Left forelimb (tissue), 1 donor: Measurements from ENCODE around the gene COMMD2.

Source experiments
- DNase-seq: peaks from one replicate; pipeline ENCODE4 v3.0.0-alpha.2; 2018; ENCODE audit warnings: low spot score

Gene COMMD2

DNA sequence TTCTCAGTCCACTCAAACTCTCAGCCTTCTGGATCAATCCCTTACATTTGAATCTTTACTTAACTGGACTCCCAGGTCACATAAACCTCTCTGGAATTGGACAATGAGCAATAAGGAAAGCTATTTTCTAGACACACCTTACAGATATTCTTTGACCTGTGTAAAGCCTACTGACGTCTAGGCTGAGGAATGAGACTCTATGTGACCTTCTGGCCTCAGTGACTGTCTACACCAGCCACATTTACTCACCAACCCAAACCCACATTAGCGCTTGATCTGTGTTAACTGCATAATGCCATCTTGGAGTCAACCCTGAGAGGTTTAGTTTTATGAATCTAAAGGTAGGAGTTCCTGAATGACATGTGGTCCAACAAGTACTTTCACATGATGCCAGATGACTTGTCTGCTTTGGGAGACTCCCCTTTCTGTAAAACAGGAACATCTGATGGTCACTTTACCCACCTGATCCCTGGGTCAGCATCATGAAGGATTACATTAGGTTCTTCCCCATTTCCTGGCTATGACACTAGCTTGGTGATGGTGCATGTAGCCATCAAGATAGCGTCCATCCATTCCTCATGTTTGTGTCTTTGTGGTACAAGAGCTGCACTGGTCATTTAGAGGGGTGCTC, 11.4 kb upstream of the COMMD2 start:
- DNase-seq = no peak

DNA sequence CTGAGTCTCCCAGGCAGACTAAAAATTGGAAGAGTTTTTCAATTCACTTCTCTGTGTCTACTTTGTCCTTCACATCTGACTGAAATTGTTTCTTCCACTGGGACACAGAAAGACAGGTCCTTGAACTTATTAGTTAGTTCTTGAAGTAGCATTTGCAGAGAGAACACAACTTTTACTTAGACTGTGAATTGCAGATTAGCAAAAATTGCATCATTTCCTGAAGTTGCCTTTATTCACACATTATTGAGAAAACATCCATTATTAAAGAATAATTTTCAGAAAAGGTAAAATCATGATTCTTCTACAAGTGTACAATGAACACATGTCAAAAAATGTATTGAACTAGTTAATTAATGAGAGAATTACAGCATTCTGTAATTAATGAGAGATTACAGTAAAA, 1.4 kb upstream of the COMMD2 start:
- DNase-seq = no peak

DNA sequence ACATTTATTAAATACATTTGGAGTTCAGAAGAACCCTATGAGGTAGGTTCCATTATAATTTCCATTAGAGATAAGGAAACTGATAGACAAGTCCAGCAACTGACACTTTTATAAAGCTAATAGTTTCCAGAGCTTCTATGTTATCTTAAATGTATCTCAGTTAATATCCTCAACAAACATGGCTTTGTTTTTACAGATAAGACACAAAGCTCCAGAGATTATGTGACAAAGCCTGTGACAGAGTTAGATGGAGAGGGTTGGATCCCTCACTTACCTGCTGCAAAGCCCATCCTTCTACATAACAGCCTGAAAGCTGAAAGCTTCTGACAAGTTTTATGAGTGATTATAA, 473 bp upstream of the COMMD2 start:
- no peak for DNase-seq

- DNase-seq = no peak
Measured at GRCh38 chr3:149751551-149751950, 738 bp downstream of the COMMD2 start.

- DNase-seq = no peak
Measured at GRCh38 chr3:149744606-149745005, 7.7 kb downstream of the COMMD2 start.

DNA sequence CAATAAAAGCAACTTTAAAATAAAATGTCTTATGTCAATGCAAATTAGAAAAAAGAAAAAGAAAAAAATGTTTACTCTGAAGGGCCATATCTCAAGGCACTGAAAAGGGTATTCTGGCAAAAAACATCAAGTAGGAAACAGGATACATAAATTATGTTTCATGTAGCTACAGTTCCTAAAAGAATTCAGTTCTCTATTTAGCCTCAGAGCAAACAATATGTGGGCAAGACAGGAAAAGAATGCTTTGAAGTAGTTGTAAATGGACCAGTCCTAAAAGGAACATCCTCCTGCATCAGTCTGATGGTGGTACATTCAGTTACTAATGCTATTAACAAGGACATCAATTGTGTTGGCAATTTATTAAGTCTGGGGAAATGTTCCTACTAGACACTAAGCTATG, 8.1 kb downstream of the COMMD2 start:
- DNase-seq = no peak

DNA sequence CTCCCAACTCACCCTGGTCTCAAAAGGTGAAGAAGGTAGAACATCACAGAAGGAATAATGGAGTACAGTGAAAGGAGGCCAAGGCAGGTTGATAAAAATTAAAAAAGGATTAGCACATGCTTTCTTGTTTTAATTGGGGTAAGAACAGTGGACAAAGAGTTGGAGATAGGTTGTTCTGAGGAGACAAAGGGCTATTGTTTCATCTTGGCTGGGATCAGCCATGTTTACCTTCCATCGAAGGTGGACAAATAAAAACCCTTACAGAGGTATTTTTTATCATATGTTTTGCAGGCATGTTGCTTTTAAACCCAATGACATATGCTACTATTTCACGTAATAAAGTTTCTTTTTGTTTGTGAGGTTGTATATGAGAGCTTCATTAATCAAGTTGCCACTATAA, 12.9 kb downstream of the COMMD2 start:
- DNase-seq = no peak

DNA sequence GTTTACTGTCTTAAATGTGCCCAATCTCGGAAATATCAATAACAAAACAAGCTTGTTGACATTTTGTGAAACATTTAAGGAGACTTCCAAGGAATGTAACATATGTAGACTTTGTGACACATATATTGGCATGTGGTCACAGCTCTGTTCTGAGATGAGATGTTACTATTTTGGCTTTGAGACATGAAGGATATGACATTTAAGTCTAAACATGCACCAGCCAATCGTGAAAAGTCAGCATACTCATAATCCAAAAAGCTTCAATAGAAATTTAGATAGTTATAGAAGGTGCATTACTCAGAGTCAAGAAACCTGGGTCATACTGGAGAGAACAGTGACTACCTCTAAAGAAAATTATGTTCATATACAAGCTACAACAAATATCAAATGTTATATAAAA, 13.4 kb downstream of the COMMD2 start:
- no peak for DNase-seq

GRCh38 chr3:149736953-149737205, 15.4 kb downstream of the COMMD2 start:
- DNase-seq = no peak

DNA sequence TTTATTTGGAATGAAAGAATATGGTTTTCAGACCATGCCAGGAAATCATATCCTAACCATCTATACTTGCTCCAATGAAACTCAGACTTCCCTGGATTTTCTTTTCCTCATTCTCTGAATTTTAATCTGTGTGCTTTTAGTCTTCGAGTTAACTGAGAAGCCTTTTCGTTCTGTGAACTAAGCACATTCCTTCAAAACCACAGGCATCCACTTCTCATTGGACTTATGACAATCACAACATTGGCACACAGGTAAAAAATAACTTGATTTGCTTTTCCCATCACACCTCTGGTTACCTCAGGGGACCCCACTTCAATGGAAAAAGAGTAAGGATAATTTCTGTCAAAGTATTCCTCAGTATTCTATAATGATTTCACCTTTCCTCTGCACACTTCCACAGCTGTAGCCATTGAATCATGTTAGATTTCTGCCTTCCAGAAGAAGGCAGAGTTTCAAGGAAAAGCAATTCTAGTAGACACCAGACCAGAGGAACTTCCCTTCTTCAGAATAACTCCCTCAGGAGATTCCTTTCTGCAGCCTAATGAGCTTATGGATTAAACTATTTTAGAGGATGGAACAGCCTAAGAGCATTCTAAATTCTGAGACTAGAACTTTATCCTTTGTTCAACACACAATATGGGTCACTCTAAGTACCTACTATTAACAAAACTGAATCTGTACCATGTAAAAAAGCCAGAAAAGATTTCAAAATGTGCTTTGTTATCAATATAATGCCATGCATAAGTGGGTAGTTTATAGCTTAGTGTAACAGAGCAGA, 15.9 kb downstream of the COMMD2 start:
- no peak for DNase-seq

- DNase-seq = no peak
Measured at GRCh38 chr3:149732234-149732633, 20.1 kb downstream of the COMMD2 start.

DNA sequence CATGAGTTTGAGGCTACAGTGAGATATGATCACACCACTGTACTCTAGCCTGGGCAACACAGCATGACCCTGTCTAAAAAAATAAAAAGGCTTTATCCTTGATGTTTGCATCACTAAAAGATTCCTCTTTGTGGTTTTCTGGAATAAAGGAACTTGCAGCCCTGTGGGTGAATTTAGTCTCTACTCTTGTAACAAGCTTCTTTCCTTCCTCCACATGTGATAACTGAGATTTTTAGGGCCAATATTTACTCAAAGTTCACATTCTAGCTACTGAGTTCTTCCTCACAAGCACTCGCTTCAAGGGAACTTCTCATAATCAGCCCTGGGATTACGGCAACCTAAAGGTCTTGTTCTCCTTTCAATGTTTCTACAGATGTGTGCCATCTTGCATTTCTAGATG, 24.6 kb downstream of the COMMD2 start:
- DNase-seq = no peak

DNA sequence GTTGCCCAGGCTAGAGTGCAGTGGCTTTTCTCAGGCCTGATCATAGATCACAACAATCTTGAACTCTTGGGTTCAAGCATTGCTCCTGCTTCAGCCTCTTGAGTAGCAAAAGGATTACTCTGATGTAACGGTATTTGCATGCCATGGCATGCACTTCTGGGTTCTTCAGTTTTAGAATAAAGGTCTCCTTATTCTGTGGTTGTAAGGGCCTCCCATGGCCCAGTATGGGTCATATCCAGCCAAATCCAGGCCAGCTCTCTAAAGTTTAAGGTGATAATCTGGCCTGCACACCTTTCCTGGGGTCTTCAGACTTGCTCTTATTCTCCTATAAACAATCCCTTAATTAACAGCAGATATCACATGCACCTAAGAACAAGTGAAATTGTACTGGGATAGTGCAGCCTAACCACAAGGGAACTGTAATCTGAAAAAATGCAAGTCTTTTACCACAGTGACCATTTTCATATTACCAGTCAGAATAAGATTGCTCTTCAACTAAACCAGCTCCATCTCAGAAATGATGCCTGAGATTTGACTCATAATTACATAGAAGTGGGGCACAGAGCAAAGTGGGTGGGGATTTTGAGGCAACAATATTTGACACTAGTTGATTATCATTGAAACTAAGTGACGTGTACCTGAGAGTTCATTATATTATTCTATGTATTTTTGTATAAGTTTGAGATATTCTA, 25.4 kb downstream of the COMMD2 start:
- no peak for DNase-seq

- no peak for DNase-seq
Measured at GRCh38 chr3:149723781-149724180, 28.5 kb downstream of the COMMD2 start.

DNA sequence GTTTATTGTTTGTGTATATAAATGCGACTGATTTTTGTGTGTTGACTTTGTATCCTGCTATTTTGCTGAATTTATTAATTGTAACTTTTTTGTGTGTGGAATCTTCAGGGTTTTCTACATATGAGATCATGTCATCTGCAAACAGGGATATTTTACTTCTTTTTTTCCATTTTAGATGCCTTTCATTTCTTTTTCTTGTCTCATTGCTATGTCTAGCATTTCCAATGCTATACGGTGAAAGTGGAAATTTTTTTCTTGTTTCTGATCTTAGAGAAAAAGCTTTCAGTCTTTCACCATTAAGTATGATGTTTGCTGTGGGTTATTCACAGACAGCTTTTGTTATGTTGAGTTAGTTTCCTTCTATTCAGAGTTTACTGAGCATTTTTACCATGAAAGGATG, 31.4 kb downstream of the COMMD2 start:
- DNase-seq = no peak

- no peak for DNase-seq
Measured at GRCh38 chr3:149717391-149718056, 34.8 kb downstream of the COMMD2 start.

- no peak for DNase-seq
Measured at GRCh38 chr3:149716984-149717383, 35.3 kb downstream of the COMMD2 start.

DNA sequence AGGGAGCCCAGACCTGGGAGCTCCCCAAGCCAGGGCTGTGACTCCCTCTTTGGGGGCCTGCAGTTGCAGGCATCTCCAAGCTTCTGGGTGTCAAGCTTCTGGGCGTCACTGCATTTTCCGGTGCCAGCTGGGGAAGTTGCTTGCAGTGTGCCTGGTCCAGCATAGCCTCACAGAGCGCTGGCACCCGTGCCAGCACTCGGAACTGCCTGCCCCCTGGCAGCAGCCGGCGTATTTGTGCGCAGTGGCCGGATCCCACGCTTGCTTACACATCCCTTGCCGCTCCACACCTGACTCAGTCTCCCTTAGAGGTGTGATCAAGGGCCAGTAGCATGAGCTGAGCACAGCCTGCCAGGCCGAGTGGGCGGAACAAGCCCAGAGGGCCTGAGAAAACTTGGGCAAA, 37.0 kb downstream of the COMMD2 start:
- no peak for DNase-seq

GRCh38 chr3:149713730-149714654, 38.3 kb downstream of the COMMD2 start:
- DNase-seq = no peak

DNA sequence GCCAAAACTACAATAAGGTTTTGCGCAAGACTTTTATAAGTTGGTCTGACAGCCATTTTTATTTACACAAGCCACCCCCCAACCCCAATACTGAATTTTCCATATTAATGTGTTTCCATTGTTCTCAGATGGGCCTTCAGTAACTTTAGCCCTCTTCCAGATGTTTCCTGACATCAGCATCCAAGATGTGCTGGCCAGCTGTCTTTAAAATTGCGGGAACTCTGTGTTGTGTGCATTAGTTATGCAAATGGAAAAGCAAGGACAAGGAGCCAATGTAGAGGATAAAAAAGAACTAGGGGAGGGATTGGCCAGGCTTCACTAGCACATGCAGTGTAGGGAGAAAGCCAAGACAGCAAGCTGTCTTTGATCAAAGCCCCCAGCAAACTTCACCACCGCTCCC, 45.4 kb downstream of the COMMD2 start:
- peak; percentile 80 for DNase-seq

GRCh38 chr3:149705416-149705815, 46.9 kb downstream of the COMMD2 start:
- no peak for DNase-seq

DNA sequence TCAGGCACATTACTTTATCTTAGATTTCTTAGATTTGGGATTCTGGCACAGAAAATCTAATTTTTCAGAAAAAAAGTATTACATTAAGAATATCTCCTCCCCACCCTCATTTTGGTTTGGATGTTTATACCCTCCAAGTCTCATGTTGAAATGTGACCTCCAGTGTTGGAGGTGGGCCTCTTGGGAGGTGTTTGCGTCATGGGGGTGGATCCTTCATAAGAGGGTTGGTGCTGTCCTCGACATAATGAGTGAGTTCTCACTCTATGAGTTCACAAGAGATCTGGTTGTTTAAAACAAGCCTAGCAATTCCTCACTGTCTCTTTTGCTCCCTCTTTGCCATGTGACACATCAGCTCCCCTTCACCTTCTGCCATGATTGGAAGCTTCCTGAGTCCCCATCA, 48.8 kb downstream of the COMMD2 start:
- DNase-seq = no peak
